Stomach (tissue), 9 donors: ENCODE data around the gene ZNF530. TPM values are rescaled to one million over a fixed set of nuclear protein-coding genes. Genes with fewer than 3 reads are reported as not detected.

Experiments used
- DNase-seq, 2 donors: peaks; one replicate each; pipeline versions ENCODE4 v3.0.0 to v3.0.0-alpha.2; 2013 to 2019
- H3K27ac ChIP-seq, 5 donors: fragments of 200-600 bp in 4 of 5; sonication (generic) in 4 of 5; one replicate each; pipeline ENCODE4 v1.5.1; 2013 to 2019; ENCODE audit warnings: mild to moderate bottlenecking in 1 of 5, moderate library complexity in 1 of 5
- H3K27me3 ChIP-seq, 3 donors: fragments of 200-600 bp; sonication (generic); one replicate each; pipeline ENCODE4 v1.5.1; 2017 to 2019; ENCODE audit warnings: mixed run types in 1 of 3
- H3K36me3 ChIP-seq, 4 donors: fragments of 200-600 bp; sonication (generic); 1 replicate in 3 of 4; 2 replicates in 1 of 4; pipeline ENCODE4 v1.5.1; 2016 to 2019
- H3K4me1 ChIP-seq, 4 donors: fragments of 200-600 bp; sonication (generic); one replicate each; pipeline ENCODE4 v1.5.1; 2016 to 2019
- H3K4me3 ChIP-seq, 4 donors: fragments of 200-600 bp; sonication (generic) in 3 of 4; one replicate each; pipeline ENCODE4 v1.5.1; 2016 to 2019; ENCODE audit warnings: mild to moderate bottlenecking in 1 of 4
- H3K9me3 ChIP-seq, 4 donors: fragments of 200-600 bp; sonication (generic); one replicate each; pipeline ENCODE4 v1.5.1; 2016 to 2019
- CTCF ChIP-seq, 7 experiments: fragments of 450-650 bp in 4 of 7; fragments of 200-600 bp in 3 of 7; sonication (generic) in 3 of 7; IDR thresholded peaks; one replicate each; pipeline ENCODE4 v1.5.1; 2016 to 2019; ENCODE audit warnings: antibody characterized with exemption in 7 of 7, control low read depth in 2 of 7, mild to moderate bottlenecking in 1 of 7
- EP300 ChIP-seq: sonication (generic); formaldehyde crosslinking; IDR thresholded peaks from one replicate; pipeline ENCODE4 v1.6.1; 2017; ENCODE audit warnings: antibody characterized with exemption
- POLR2A ChIP-seq, 4 donors: fragments of 450-650 bp; IDR thresholded peaks; one replicate each; pipeline ENCODE4 v1.6.1; 2016; ENCODE audit warnings: antibody characterized with exemption in 4 of 4, control low read depth in 2 of 4, mild to moderate bottlenecking in 1 of 4, moderate library complexity in 1 of 4
- POLR2AphosphoS5 ChIP-seq, 3 donors: sonication (generic); formaldehyde crosslinking; IDR thresholded peaks; one replicate each; pipeline ENCODE4 v1.6.1; 2016; ENCODE audit warnings: antibody characterized with exemption in 3 of 3
- WGBS, 5 donors: extraction: QIAGEN DNeasy Blood & Tissue Kit in 3 of 5; methylation state at CpG; one replicate each; pipeline versions ENCODE4 v1.1.5 to v1.1.7; 2013 to 2018; 5-methylcytosine and 5-hydroxymethylcytosine counted together
- intact Hi-C: fragments of 100-400 bp; cut with DNase I; formaldehyde crosslinking; loops from one replicate; pipeline ENCODE4 v1.15.1; 2023; ENCODE audit warnings: low total_unique reads
- polyA plus RNA-seq, 3 donors: library from polyadenylated mRNA; stranded (reverse); fragments of 200-250 nt; gene quantifications; one replicate each; pipeline ENCODE4 v1.2.3, GENCODE V29; 2013
- total RNA-seq, 5 donors: library from RNA; depleted of rRNA; stranded (reverse); fragments of >200 nt; gene quantifications; one replicate each; pipeline versions ENCODE4 v1.1.0 to v1.2.3, GENCODE V29; 2014 to 2016
- donor health status: healthy with polysubstance abuse.
- donor health status: Bipolar disorder and iron deficiency.
- donor health status: healthy.

The ZNF530 gene
- total and polyA plus RNA-seq, 8 donors, result 0.81 to 6.4 (median 2.2) TPM; not detected in 2

DNA sequence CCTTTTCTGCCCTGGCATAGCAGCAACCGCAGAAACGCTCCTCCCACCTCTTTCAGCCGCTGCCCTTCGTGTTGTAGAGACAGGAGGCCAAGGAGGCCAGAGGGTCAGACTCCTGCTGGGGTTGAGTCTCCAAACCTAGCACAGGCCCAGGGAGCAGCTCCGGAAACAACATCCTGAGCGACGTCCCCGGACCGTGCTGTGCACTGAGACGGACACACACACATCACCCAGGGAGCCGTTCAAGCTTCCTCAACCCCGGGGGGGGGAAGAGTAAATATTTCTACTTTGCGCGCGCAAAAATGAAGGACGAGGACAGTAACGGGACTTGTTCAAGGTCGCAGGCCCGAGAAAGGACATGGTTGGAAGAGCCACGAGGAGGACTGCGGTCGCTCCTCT is 40.7 kb upstream of the ZNF530 start:
- WGBS, 5 donors, result 0 to 2% (median 0%) methylated on average over 4 to 22 of the region's 22 CpGs
- peak overlapping the region in 4 of 5 donors; percentile 73 to 82 (median 78) for H3K27ac ChIP-seq
- intact Hi-C loops, result no loop called here
- peak overlapping the region; percentile 87 to 100 (median 96) for H3K4me3 ChIP-seq
- peak in 1 of 2 donors; percentile 55 for DNase-seq
- peaks cover 20 to 34% (median 24%) of the 10 kb centered on the region in 4 donors for H3K36me3 ChIP-seq
- TF ChIP-seq POLR2A (IDR thresholded peaks at IDR 0.05) (no peak), CTCF (IDR thresholded peaks at IDR 0.05) (no peak), POLR2AphosphoS5 (IDR thresholded peaks at IDR 0.05) (no peak), EP300 (no peak)
- H3K9me3 ChIP-seq, result peaks cover 0 to 82% (median 47%) of the 10 kb centered on the region in 4 donors
- no peaks in the 10 kb centered on the region for H3K27me3 ChIP-seq
- peaks cover 14 to 27% (median 25%) of the 10 kb centered on the region in 4 donors for H3K4me1 ChIP-seq

- 0 to 1% (median 0%) methylated on average over 35 to 56 of the region's 56 CpGs for WGBS, 5 donors
- Histone ChIP-seq H3K4me1 (peaks cover 14 to 27% (median 25%) of the 10 kb centered on the region in 4 donors), H3K36me3 (peaks cover 15 to 29% (median 19%) of the 10 kb centered on the region in 4 donors), H3K27me3 (no peaks in the 10 kb centered on the region), H3K27ac (peak within 1 kb of the TSS; percentile 46 to 82 (median 77)), H3K4me3 (peak within 1 kb of the TSS; percentile 87 to 100 (median 96)), H3K9me3 (peaks cover 1 to 82% (median 47%) of the 10 kb centered on the region in 4 donors)
- peak; percentile 92 to 98 for DNase-seq
- TF ChIP-seq CTCF (IDR thresholded peaks at IDR 0.05), result no peak
- TF ChIP-seq POLR2AphosphoS5 (IDR thresholded peaks at IDR 0.05), result peak; percentile 49 to 86 (median 49)
- intact Hi-C loops, result no loop called here
These were observed 40.2 kb upstream of the ZNF530 start, which contains the start of gene ZNF550 for GRCh38 chr19:57559404-57560025. ZNF550 (minus strand) TSS chr19:57559863; CDS start chr19:57559682, 181 bp downstream.

GRCh38 chr19:57560049-57560491 is 39.6 kb upstream of the ZNF530 start:
- Histone ChIP-seq H3K4me3 (peak overlapping the region; percentile 87 to 100 (median 96)), H3K36me3 (peaks cover 10 to 23% (median 13%) of the 10 kb centered on the region in 4 donors), H3K27me3 (no peaks in the 10 kb centered on the region), H3K4me1 (peaks cover 14 to 27% (median 25%) of the 10 kb centered on the region in 4 donors), H3K9me3 (peaks cover 3 to 82% (median 47%) of the 10 kb centered on the region in 4 donors), H3K27ac (peak overlapping the region in 2 of 5 donors; percentile 79 to 82)
- 12 to 22% (median 19%) methylated on average over 19 to 23 of the region's 23 CpGs for WGBS, 5 donors
- peak in 1 of 2 donors; percentile 57 for DNase-seq
- TF ChIP-seq POLR2A (IDR thresholded peaks at IDR 0.05) (no peak), POLR2AphosphoS5 (IDR thresholded peaks at IDR 0.05) (no peak), EP300 (no peak), CTCF (IDR thresholded peaks at IDR 0.05) (no peak)
- intact Hi-C loops, result no loop called here

- intact Hi-C loops, result no loop called here
- 55 to 76% (median 62%) methylated on average over 1 of the region's 1 CpG for WGBS, 5 donors
- TF ChIP-seq CTCF (IDR thresholded peaks at IDR 0.05), result no peak
- TF ChIP-seq EP300, result no peak
- no peak for TF ChIP-seq POLR2AphosphoS5 (IDR thresholded peaks at IDR 0.05)
- no peak for TF ChIP-seq POLR2A (IDR thresholded peaks at IDR 0.05)
- peaks cover 34 to 86% (median 69%) of the 10 kb centered on the region in 4 donors for H3K9me3 ChIP-seq
- H3K27me3 ChIP-seq, result no peaks in the 10 kb centered on the region
- no peaks in the 10 kb centered on the region for H3K36me3 ChIP-seq
- H3K27ac ChIP-seq, result no peak overlapping the region
- H3K4me1 ChIP-seq, result peaks cover 11 to 16% (median 15%) of the 10 kb centered on the region in 4 donors
- H3K4me3 ChIP-seq, result no peak overlapping the region
- DNase-seq, result no peak
These were observed 36.1 kb upstream of the ZNF530 start for GRCh38 chr19:57563547-57563946.
